ENCODE results near the gene TOGARAM2.

TOGARAM2 gene

DNA sequence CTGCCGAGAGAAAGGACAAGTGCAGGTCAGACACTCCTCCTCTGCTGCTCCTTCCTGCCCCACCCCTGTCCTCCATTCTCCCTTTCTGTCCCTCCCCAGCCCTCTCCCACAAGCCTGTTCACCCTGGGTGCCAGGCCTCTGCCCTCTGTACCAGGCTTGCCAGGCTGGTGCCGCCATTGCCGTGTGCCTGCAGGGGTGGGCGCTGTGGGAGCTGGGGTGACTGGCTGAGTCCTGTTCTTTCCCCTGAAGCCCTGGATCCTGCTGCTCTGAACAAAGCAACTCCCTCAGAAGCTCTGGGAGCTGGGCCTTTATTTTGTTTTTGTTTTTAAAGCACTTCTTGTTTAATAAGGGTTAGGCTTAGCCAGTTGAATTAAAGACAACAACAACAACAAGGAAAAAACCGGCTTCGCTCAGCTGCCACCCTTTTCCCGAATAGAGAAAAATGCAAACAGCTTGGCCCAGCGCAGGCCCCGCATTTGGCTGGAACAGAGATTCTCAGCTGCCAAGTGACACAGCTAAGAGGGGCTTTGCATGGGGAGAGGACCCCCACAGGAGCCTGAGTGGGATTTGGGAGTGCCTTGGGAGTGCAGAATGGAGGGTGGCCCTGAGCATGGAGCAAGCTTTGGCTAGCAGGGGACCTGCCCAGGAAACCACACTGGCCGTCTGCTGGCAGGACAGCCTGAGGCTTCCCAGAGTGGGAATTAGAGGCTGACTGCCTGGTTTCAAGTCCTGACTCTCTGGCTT lies 84.1 kb downstream of the TOGARAM2 start:
- TF ChIP-seq, protein P1, sequence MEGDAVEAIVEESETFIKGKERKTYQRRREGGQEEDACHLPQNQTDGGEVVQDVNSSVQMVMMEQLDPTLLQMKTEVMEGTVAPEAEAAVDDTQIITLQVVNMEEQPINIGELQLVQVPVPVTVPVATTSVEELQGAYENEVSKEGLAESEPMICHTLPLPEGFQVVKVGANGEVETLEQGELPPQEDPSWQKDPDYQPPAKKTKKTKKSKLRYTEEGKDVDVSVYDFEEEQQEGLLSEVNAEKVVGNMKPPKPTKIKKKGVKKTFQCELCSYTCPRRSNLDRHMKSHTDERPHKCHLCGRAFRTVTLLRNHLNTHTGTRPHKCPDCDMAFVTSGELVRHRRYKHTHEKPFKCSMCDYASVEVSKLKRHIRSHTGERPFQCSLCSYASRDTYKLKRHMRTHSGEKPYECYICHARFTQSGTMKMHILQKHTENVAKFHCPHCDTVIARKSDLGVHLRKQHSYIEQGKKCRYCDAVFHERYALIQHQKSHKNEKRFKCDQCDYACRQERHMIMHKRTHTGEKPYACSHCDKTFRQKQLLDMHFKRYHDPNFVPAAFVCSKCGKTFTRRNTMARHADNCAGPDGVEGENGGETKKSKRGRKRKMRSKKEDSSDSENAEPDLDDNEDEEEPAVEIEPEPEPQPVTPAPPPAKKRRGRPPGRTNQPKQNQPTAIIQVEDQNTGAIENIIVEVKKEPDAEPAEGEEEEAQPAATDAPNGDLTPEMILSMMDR (IDR thresholded peaks at IDR 0.05; ENCODE audit: control insufficient read depth, extremely low read depth, insufficient read depth), result no peak
- no peak for DNase-seq (ENCODE audit: low read depth)
- H3K4me3 ChIP-seq (ENCODE audit: low read depth, low read length), result no peak overlapping the region

DNA sequence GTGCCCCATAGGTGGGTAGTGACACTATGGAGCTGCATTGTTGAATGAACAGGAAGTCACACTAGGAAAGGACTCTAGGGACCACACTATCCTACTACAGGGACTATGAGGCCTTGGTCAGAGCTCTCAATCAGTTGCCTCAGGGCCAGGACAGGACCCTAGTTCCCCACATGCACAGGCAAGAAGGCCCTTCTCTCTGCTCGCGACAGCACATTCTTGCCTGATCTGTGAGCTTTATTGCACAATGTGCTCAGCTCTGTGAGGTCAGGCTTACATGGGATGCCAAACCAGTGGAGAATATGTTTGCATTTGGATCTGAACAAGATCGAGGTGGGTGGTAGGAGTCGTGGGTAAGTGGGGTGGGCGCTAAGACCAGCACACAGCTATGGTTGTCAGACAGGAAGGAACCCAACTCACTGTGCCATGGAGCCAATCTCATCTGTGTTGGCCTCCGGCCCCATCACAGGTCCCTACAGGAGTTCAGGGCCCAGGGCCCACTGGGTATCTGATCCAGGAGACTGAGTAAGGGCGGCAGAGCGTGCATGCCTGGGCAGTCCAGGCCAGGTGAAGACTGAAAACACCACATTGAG lies 85.3 kb downstream of the TOGARAM2 start:
- TF ChIP-seq, protein P1 (IDR thresholded peaks at IDR 0.05; ENCODE audit: control insufficient read depth, extremely low read depth, insufficient read depth), result no peak
- no peak for DNase-seq (ENCODE audit: low read depth)
- no peak overlapping the region for H3K4me3 ChIP-seq (ENCODE audit: low read depth, low read length)

DNA sequence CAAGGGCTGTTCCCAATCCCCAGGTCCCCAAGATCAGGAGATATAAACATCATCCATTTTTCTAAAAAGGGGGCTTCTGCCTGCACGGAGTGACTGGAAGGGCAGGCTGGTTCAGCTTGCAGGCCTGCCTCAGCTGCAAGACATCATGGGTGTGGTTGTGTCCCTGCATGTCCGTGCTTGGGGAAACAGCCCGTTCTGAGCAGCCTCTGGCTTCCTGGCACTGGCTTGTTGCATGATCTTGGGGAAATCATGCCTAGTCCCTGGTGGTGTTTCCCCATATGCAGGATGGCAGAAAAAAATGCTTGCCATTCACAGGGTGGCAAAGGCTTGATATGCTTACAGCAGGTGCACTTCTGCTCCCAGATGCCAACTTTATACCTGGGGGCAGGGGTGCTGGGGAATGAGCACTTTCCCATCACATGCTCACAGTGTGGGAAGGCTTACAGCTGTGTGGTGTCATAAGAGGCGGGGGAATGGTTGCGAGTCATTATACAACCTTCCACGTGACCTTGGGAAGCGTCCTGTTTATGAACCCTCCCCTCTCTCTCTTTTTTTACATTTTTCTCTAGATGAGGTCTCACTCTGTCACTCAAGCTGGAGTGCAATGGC lies 86.0 kb downstream of the TOGARAM2 start:
- DNase-seq (ENCODE audit: low read depth), result no peak
- TF ChIP-seq, protein P1 (IDR thresholded peaks at IDR 0.05; ENCODE audit: control insufficient read depth, extremely low read depth, insufficient read depth), result no peak
- no peak overlapping the region for H3K4me3 ChIP-seq (ENCODE audit: low read depth, low read length)

DNA sequence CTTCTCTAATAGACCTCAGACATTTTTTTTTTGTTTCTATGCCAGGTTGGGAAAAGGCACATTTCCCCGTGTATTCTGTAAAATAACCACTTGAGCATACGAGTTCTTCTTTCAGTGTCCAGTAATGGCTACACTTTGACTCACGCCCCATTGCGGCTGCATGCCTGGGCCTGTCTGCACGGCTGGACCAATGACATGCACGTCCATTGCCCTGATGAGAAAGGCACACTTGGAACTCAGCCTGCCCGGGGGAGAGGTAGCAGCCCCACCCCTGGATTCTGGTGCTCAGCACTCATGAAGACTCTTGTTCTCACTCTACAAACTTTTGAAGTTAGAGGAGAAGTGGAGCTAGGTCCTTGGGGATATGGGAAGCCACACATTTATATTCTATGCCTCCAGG lies 87.4 kb downstream of the TOGARAM2 start:
- H3K4me3 ChIP-seq (ENCODE audit: low read depth, low read length), result no peak overlapping the region
- no peak for DNase-seq (ENCODE audit: low read depth)
- TF ChIP-seq, protein P1 (IDR thresholded peaks at IDR 0.05; ENCODE audit: control insufficient read depth, extremely low read depth, insufficient read depth), result no peak

DNA sequence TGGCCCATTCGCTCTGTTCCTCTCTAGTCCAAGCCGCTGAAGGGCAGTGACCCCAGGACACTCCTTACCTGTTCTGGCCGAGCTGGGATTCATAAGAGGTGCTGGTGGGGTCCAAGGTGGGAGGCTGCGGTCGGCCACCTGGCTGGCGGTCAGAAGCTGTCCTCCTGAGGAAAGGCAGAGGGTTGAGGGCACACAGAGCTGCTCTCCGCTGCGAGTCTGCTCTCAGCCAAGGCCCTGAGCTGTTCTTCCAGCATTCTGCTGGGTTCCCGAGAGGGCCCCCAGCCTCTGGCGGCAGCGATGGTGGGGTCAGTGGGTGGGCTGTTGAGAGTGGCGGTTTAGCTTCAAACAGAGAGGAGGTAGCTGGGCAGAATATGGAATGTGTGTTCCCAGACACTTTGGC lies 89.4 kb downstream of the TOGARAM2 start:
- TF ChIP-seq, protein P1 (IDR thresholded peaks at IDR 0.05; ENCODE audit: control insufficient read depth, extremely low read depth, insufficient read depth), result no peak
- DNase-seq (ENCODE audit: low read depth), result no peak
- no peak overlapping the region for H3K4me3 ChIP-seq (ENCODE audit: low read depth, low read length)

DNA sequence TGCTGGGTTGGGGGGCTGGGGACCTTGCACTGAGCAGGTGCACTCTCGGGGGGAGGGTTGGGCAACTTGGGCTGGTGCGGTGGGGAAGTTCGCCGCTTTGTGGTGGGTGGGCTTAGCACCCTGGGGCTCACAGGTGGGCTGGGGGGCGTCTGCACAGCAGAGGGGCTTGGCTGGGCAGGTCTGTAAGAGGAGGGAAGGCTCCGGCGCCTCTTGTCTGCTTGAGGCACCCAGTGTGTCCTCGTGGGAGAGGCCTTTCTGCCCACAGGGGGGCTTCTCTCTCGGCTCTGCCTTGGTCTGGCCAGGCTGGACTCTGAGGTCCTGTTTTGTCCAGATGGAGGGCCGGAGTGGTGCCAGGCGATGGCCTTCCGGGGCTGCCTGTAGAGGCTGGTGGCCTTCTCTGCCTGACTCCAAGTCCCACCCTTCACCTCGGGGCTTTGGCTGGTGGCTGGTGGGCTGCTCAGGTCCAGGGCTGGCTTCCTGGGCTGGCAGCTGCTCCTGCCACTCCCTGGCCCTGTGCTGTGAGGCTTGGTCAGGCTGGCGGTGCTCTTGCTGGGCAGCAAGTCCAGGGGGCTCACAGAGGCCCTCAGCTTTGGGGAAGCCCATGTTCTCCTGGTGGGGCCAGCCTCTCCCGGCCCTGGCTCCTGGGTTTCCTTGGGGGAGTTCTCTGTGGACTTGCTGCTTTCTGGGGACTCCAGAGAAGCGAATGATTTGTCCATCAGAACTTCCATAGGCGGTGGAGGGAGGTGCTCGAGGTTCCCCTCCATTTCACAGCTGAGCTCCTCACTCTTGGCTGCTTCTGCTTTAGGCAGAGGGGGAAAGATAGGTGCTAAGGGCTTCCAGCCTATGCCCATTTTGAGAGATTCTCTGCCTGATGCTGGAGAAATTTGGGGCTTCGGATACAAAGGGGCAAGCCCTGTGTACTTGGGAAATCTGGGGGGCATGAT lies 90.2 kb downstream of the TOGARAM2 start:
- no peak overlapping the region for H3K4me3 ChIP-seq (ENCODE audit: low read depth, low read length)
- DNase-seq (ENCODE audit: low read depth), result no peak
- TF ChIP-seq, protein P1 (IDR thresholded peaks at IDR 0.05; ENCODE audit: control insufficient read depth, extremely low read depth, insufficient read depth), result no peak
